K562 (cell line): ENCODE measurements around the gene SGSH. TPM values are rescaled to one million over a fixed set of nuclear protein-coding genes. Genes with fewer than 3 reads are reported as not detected.

Source experiments
- ATAC-seq: fragments of 200-7000 bp; cut with Tn5 transposase; 3 replicates; pipeline ENCODE4 v1.9.1; 2020; ENCODE audit warnings: moderate library complexity
- BruUV-seq: library from RNA; stranded (reverse); fragments of 400-500 nt; replicated peaks from 2 replicates; lab custom pipeline; 2021; lab: Mats Ljungman, UMichigan
- CTCF ChIA-PET: fragments of 300-600 bp; formaldehyde crosslinking; extraction: SDS; loops from one replicate; lab custom pipeline; 2021; ENCODE audit warnings: low intra/inter-chr PET ratio; lab: Yijun Ruan, JAX
- POLR2A ChIA-PET: fragments of 300-600, 350-650 bp; sonication (Branson Sonifier 250); formaldehyde crosslinking; extraction: SDS; loops from one replicate; lab custom pipeline; 2021; ENCODE audit warnings: antibody characterized with exemption, inconsistent platforms; lab: Yijun Ruan, JAX
- DNase-seq, 4 experiments: peaks; one replicate each; pipeline versions ENCODE4 v3.0.0 to v3.0.0-alpha.2; 2011 to 2018; ENCODE audit warnings: low spot score in 3 of 4, mixed read lengths in 3 of 4; ENCODE audit errors: extremely low read depth in 1 of 4
- FAIRE-seq: peaks from 2 replicates; lab custom pipeline; 2011; peaks lifted over from hg19 to GRCh38; lab: Jason Lieb, UNC
- H2AFZ ChIP-seq: 2 replicates; pipeline ENCODE4 v1.6.0; 2011; ENCODE audit warnings: low read depth, low read length, control low read depth, inconsistent platforms
- H3K27ac ChIP-seq: fragments of 200-600 bp; 3 replicates; pipeline ENCODE4 v1.8.0; 2011; ENCODE audit warnings: low read depth, mild to moderate bottlenecking, control low read depth, inconsistent platforms, low read length, moderate library complexity, mixed read lengths; ENCODE audit errors: extremely low read depth
- H3K27me3 ChIP-seq, 2 experiments: fragments of 300-600 bp in 1 of 2; 2 replicates in 1 of 2; 3 replicates in 1 of 2; pipeline versions ENCODE4 v1.6.0 to v1.8.0; 2011; ENCODE audit warnings: inconsistent platforms in 2 of 2, low read length in 2 of 2, mild to moderate bottlenecking in 1 of 2, mixed read lengths in 1 of 2, moderate library complexity in 1 of 2; ENCODE audit not compliant: control insufficient read depth in 2 of 2, insufficient read depth in 2 of 2
- H3K36me3 ChIP-seq: fragments of 300-600 bp; 3 replicates; pipeline ENCODE4 v1.8.0; 2011; ENCODE audit warnings: mild to moderate bottlenecking, low read length, inconsistent platforms; ENCODE audit not compliant: control insufficient read depth, insufficient read depth
- H3K4me1 ChIP-seq, 2 experiments: fragments of 200-600 bp in 1 of 2; replicated peaks in 1 of 2; 2 replicates in 1 of 2; 3 replicates in 1 of 2; pipeline versions ENCODE4 v1.5.1 to v1.8.0; 2011; ENCODE audit warnings: inconsistent platforms in 2 of 2, low read length in 2 of 2, mild to moderate bottlenecking in 1 of 2, mixed read lengths in 1 of 2, moderate library complexity in 1 of 2; ENCODE audit not compliant: control insufficient read depth in 2 of 2, insufficient read depth in 2 of 2
- H3K4me2 ChIP-seq: 2 replicates; pipeline ENCODE4 v1.6.1; 2011; ENCODE audit warnings: low read length, control low read depth, inconsistent platforms, mixed read lengths; ENCODE audit not compliant: insufficient read depth
- H3K4me3 ChIP-seq: fragments of 200-600 bp; sonication (generic), shearing (Covaris generic); 2 replicates; pipeline ENCODE4 v1.5.1; 2016; ENCODE audit warnings: control low read depth, inconsistent platforms
- H3K79me2 ChIP-seq: fragments of 200-600 bp; 3 replicates; pipeline ENCODE4 v1.8.0; 2011; ENCODE audit warnings: low read length, inconsistent platforms; ENCODE audit not compliant: control insufficient read depth, insufficient read depth
- H3K9ac ChIP-seq, 2 experiments: 2 replicates each; pipeline versions ENCODE4 v1.6.0 to v1.6.1; 2011; ENCODE audit warnings: low read depth in 2 of 2, low read length in 2 of 2, control low read depth in 1 of 2, inconsistent platforms in 1 of 2, mild to moderate bottlenecking in 1 of 2, mixed read lengths in 1 of 2; ENCODE audit not compliant: insufficient read depth in 1 of 2
- H3K9me1 ChIP-seq: one replicate; pipeline ENCODE4 v1.6.0; 2011; ENCODE audit warnings: inconsistent platforms, mild to moderate bottlenecking, low read length, moderate library complexity; ENCODE audit not compliant: control insufficient read depth, insufficient read depth
- H3K9me3 ChIP-seq: replicated peaks from 2 replicates; pipeline ENCODE4 v1.5.1; 2011; ENCODE audit warnings: low read depth, low read length, inconsistent platforms; ENCODE audit not compliant: control insufficient read depth, insufficient read depth
- H4K20me1 ChIP-seq: replicated peaks from 2 replicates; pipeline ENCODE4 v1.6.1; 2011; ENCODE audit warnings: low read length, inconsistent platforms, mixed read lengths; ENCODE audit not compliant: control insufficient read depth, insufficient read depth
- CEBPG ChIP-seq, 3 experiments: fragments of 200-800 bp in 1 of 3; sonication (Bioruptor generic) in 1 of 3; sonication (generic) in 1 of 3; formaldehyde crosslinking in 1 of 3; IDR thresholded peaks in 2 of 3; conservative IDR thresholded peaks in 1 of 3; 2 replicates each; pipeline versions ENCODE4 v1.6.1 to v1.8.0; 2016 to 2022; ENCODE audit warnings: missing compliant biosample characterization in 2 of 3, missing genetic modification characterization in 2 of 3, mild to moderate bottlenecking in 1 of 3, missing genetic modification reagents in 1 of 3
- HLTF ChIP-seq: fragments of 450-650 bp; IDR thresholded peaks from 2 replicates; pipeline ENCODE4 v1.6.1; 2016
- HMG20B ChIP-seq: fragments of 250-450 bp; sonication (Bioruptor Pico); IDR thresholded peaks from 2 replicates; pipeline ENCODE4 v1.5.0; 2021; ENCODE audit warnings: mild to moderate bottlenecking
- HNRNPUL1 ChIP-seq: fragments of 200-400 bp; formaldehyde crosslinking; IDR thresholded peaks from 2 replicates; pipeline ENCODE4 v1.6.1; 2017; ENCODE audit warnings: low read length
- PRPF4 ChIP-seq: fragments of 200-400 bp; formaldehyde crosslinking; IDR thresholded peaks from one replicate; pipeline ENCODE4 v1.6.1; 2017; ENCODE audit warnings: low read length, low read depth, mild to moderate bottlenecking; ENCODE audit not compliant: insufficient read depth, poor library complexity, severe bottlenecking
- PYGO2 ChIP-seq: fragments of 450-650 bp; IDR thresholded peaks from 2 replicates; pipeline ENCODE4 v1.6.1; 2016; ENCODE audit warnings: mild to moderate bottlenecking, missing genetic modification characterization, moderate library complexity, missing compliant biosample characterization
- WGBS: fragments of 100-300 bp; shearing (Covaris generic); methylation state at CpG from one replicate; pipeline ENCODE4 v1.1.6; 2016; ENCODE audit warnings: low coverage, mixed read lengths; ENCODE audit not compliant: insufficient coverage; ENCODE audit errors: missing lambda C conversion rate; 5-methylcytosine and 5-hydroxymethylcytosine counted together
- in situ Hi-C: fragments of 300-500 bp; cut with MboI; formaldehyde crosslinking; loops from 4 replicates; pipeline ENCODE4 v1.15.0; 2018; ENCODE audit warnings: inconsistent platforms, mixed read lengths
- intact Hi-C: fragments of 100-400 bp; cut with micrococcal nuclease; formaldehyde crosslinking; loops from 2 replicates; pipeline ENCODE4 v1.14.2; 2022
- polyA plus RNA-seq, 8 experiments: library from polyadenylated mRNA; depleted of rRNA in 4 of 8; stranded (reverse) in 5 of 8; unstranded in 3 of 8; fragments of >200 nt; fragmentation: Nextera tagmentation in 2 of 8; fragmentation: Illumina TruSeq in 1 of 8; extraction: Ambion mirVana in 2 of 8; extraction: Trizol in 1 of 8; gene quantifications; 2 replicates each; pipeline versions ENCODE4 v1.2.1 to v1.2.3, GENCODE V29; 2011 to 2014; ENCODE audit warnings: inconsistent platforms in 1 of 8, missing spikeins in 1 of 8
- total RNA-seq, 7 experiments: library from RNA; depleted of rRNA in 6 of 7; stranded (reverse); fragments of >200 nt in 6 of 7; fragmentation: Illumina TruSeq in 2 of 7; extraction: Trizol in 2 of 7; gene quantifications; 2 replicates each; pipeline versions ENCODE4 v1.2.1 to v1.2.3, GENCODE V29; 2011 to 2021; ENCODE audit warnings: low replicate concordance in 1 of 7
- TF ChIP-seq, protein P1 (sequence below): fragments of 250-450 bp; sonication (Bioruptor Pico); IDR thresholded peaks from 2 replicates; pipeline ENCODE4 v1.5.0; 2022; ENCODE audit warnings: mild to moderate bottlenecking
- TF ChIP-seq, protein P2 (sequence below): fragments of 250-450 bp; sonication (Bioruptor Pico); IDR thresholded peaks from 2 replicates; pipeline ENCODE4 v1.8.0; 2022; ENCODE audit warnings: moderate library complexity, mild to moderate bottlenecking, inconsistent platforms
- TF ChIP-seq, protein P3 (sequence below): fragments of 200-800 bp; sonication (Bioruptor generic); IDR thresholded peaks from 2 replicates; pipeline ENCODE4 v1.6.1; 2017; ENCODE audit warnings: missing genetic modification characterization, missing compliant biosample characterization

Gene SGSH
- total and polyA plus RNA-seq, 9 of the 15 experiments (the other 6 are each of a cell fraction or from before 2014, with no cell fraction given) = 0.25 to 15.7 (median 4.9) TPM

DNA sequence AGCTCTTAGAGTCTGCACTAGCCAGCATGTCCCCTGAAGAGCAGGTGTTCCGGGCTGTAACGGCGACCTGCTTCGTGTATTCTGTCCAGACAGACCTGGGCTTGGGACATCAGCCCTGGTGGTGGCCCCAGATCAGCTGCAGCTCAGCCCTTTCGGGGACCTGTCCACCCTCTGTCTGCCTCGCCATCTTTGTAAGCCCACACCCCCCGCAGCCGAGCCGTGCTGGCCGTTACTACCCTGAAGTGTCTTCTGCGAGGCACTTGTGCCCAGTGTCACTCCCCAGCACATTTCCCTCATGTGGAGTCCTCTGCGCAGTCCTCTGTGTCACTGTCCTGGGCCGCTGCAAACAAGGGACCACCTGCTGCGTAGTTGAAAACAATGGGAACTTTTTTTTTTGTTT lies 39.9 kb downstream of the SGSH start:
- ATAC-seq (no peak), FAIRE-seq (no peak), DNase-seq (no peak)
- no peaks in the 10 kb centered on the region for H3K79me2 ChIP-seq
- no peak overlapping the region for H3K4me2 ChIP-seq
- H3K4me1 ChIP-seq = peaks cover 0 to 21% of the 10 kb centered on the region in 2 experiments; a peak in 2 of 5 replicates
- ChIA-PET POLR2A (interaction anchor here (0.7 kb wide), 1 partner anchor 170 kb away, joined by 3 read pairs; no protein-coding TSS in a partner anchor), CTCF (no interaction called here)
- BruUV-seq = no TSS peak
- peak overlapping the region in 1 of 2 experiments; percentile 10; a peak in 1 of 4 replicates for H3K9ac ChIP-seq
- no peak overlapping the region for H2AFZ ChIP-seq
- WGBS = under 1% methylated on average over 14 of the region's 14 CpGs
- peaks cover 64 to 88% of the 10 kb centered on the region in 2 experiments for H3K27me3 ChIP-seq
- no peak overlapping the region for H3K27ac ChIP-seq
- no peaks in the 10 kb centered on the region for H3K9me3 ChIP-seq
- in situ Hi-C loops (no loop called here), intact Hi-C loops (loop anchor here (10.0 kb wide), 1 partner anchor 75 kb away; the partner anchor contains the start of gene GAA)
- no peaks in the 10 kb centered on the region for H3K9me1 ChIP-seq
- no peak for TF ChIP-seq HNRNPUL1
- TF ChIP-seq PYGO2 (tag) = no peak
- no peak for TF ChIP-seq HMG20B (CRISPR knock-in tag)
- TF ChIP-seq, protein P1, sequence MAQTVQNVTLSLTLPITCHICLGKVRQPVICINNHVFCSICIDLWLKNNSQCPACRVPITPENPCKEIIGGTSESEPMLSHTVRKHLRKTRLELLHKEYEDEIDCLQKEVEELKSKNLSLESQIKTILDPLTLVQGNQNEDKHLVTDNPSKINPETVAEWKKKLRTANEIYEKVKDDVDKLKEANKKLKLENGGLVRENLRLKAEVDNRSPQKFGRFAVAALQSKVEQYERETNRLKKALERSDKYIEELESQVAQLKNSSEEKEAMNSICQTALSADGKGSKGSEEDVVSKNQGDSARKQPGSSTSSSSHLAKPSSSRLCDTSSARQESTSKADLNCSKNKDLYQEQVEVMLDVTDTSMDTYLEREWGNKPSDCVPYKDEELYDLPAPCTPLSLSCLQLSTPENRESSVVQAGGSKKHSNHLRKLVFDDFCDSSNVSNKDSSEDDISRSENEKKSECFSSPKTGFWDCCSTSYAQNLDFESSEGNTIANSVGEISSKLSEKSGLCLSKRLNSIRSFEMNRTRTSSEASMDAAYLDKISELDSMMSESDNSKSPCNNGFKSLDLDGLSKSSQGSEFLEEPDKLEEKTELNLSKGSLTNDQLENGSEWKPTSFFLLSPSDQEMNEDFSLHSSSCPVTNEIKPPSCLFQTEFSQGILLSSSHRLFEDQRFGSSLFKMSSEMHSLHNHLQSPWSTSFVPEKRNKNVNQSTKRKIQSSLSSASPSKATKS (CRISPR knock-in tag) = no peak
- no peak for TF ChIP-seq CEBPG (CRISPR knock-in tag; IDR thresholded peaks at IDR 0.05)
- TF ChIP-seq CEBPG (tag; conservative IDR thresholded peaks at IDR 0.05 in 1 of 2, IDR thresholded peaks at IDR 0.05 in 1 of 2) = no peak
- TF ChIP-seq HLTF = no peak
- TF ChIP-seq, protein P2, sequence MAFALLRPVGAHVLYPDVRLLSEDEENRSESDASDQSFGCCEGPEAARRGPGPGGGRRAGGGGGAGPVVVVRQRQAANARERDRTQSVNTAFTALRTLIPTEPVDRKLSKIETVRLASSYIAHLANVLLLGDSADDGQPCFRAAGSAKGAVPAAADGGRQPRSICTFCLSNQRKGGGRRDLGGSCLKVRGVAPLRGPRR (CRISPR knock-in tag) = no peak
- TF ChIP-seq, protein P3, sequence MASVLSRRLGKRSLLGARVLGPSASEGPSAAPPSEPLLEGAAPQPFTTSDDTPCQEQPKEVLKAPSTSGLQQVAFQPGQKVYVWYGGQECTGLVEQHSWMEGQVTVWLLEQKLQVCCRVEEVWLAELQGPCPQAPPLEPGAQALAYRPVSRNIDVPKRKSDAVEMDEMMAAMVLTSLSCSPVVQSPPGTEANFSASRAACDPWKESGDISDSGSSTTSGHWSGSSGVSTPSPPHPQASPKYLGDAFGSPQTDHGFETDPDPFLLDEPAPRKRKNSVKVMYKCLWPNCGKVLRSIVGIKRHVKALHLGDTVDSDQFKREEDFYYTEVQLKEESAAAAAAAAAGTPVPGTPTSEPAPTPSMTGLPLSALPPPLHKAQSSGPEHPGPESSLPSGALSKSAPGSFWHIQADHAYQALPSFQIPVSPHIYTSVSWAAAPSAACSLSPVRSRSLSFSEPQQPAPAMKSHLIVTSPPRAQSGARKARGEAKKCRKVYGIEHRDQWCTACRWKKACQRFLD (CRISPR knock-in tag) = no peak
- no peak for TF ChIP-seq PRPF4
- no peaks in the 10 kb centered on the region for H3K36me3 ChIP-seq
- no peak overlapping the region for H3K4me3 ChIP-seq
- no peaks in the 10 kb centered on the region; the same call in 1 of the 2 replicates for H4K20me1 ChIP-seq
